ENCODE measurements around the gene AREG. TPM values are rescaled to one million over a fixed set of nuclear protein-coding genes. Genes with fewer than 3 reads are reported as not detected.

AREG gene
- total RNA-seq, 1 donor from 2014 or later, result 98.0 TPM

GRCh38 chr4:74433541-74434172, 11.3 kb upstream of the AREG start:
- DNase-seq (ENCODE audit: low read depth), result no peak
- Histone ChIP-seq H3K4me3 (ENCODE audit: low read depth, low read length) (no peak overlapping the region), H3K36me3 (ENCODE audit: control insufficient read depth, insufficient read depth, low read length) (no peaks in the 10 kb centered on the region), H3K27me3 (ENCODE audit: control insufficient read depth, insufficient read depth, low read length) (no peaks in the 10 kb centered on the region)
- no peak for TF ChIP-seq CTCF (IDR thresholded peaks at IDR 0.05; ENCODE audit: insufficient read depth, low read length, poor library complexity, severe bottlenecking)

GRCh38 chr4:74435296-74435695, 9.6 kb upstream of the AREG start:
- Histone ChIP-seq H3K4me3 (ENCODE audit: low read depth, low read length) (no peak overlapping the region), H3K36me3 (ENCODE audit: control insufficient read depth, insufficient read depth, low read length) (no peaks in the 10 kb centered on the region), H3K27me3 (ENCODE audit: control insufficient read depth, insufficient read depth, low read length) (no peaks in the 10 kb centered on the region)
- TF ChIP-seq CTCF (IDR thresholded peaks at IDR 0.05; ENCODE audit: insufficient read depth, low read length, poor library complexity, severe bottlenecking), result no peak
- DNase-seq (ENCODE audit: low read depth), result no peak

- TF ChIP-seq CTCF (IDR thresholded peaks at IDR 0.05; ENCODE audit: insufficient read depth, low read length, poor library complexity, severe bottlenecking), result no peak
Measured at GRCh38 chr4:74437866-74438265, 7.1 kb upstream of the AREG start.

GRCh38 chr4:74438661-74439060, 6.3 kb upstream of the AREG start:
- H3K27me3 ChIP-seq (ENCODE audit: control insufficient read depth, insufficient read depth, low read length), result no peaks in the 10 kb centered on the region
- TF ChIP-seq CTCF (IDR thresholded peaks at IDR 0.05; ENCODE audit: insufficient read depth, low read length, poor library complexity, severe bottlenecking), result no peak
- no peak overlapping the region for H3K4me3 ChIP-seq (ENCODE audit: low read depth, low read length)

More at GRCh38 chr4:74437866-74438265, 7.1 kb upstream of the AREG start:
- DNase-seq (ENCODE audit: low read depth), result no peak
- Histone ChIP-seq H3K27me3 (ENCODE audit: control insufficient read depth, insufficient read depth, low read length) (no peaks in the 10 kb centered on the region), H3K36me3 (ENCODE audit: control insufficient read depth, insufficient read depth, low read length) (no peaks in the 10 kb centered on the region), H3K4me3 (ENCODE audit: low read depth, low read length) (no peak overlapping the region)

GRCh38 chr4:74439952-74440351, 5.0 kb upstream of the AREG start:
- DNase-seq (ENCODE audit: low read depth), result no peak
- no peaks in the 10 kb centered on the region for H3K27me3 ChIP-seq (ENCODE audit: control insufficient read depth, insufficient read depth, low read length)
- no peaks in the 10 kb centered on the region for H3K36me3 ChIP-seq (ENCODE audit: control insufficient read depth, insufficient read depth, low read length)
- TF ChIP-seq CTCF (IDR thresholded peaks at IDR 0.05; ENCODE audit: insufficient read depth, low read length, poor library complexity, severe bottlenecking), result no peak
- no peak overlapping the region for H3K4me3 ChIP-seq (ENCODE audit: low read depth, low read length)

More at GRCh38 chr4:74438661-74439060, 6.3 kb upstream of the AREG start:
- no peak for DNase-seq (ENCODE audit: low read depth)
- no peaks in the 10 kb centered on the region for H3K36me3 ChIP-seq (ENCODE audit: control insufficient read depth, insufficient read depth, low read length)

- TF ChIP-seq CTCF (IDR thresholded peaks at IDR 0.05; ENCODE audit: insufficient read depth, low read length, poor library complexity, severe bottlenecking), result no peak
- Histone ChIP-seq H3K4me3 (ENCODE audit: low read depth, low read length) (no peak overlapping the region), H3K36me3 (ENCODE audit: control insufficient read depth, insufficient read depth, low read length) (no peaks in the 10 kb centered on the region), H3K27me3 (ENCODE audit: control insufficient read depth, insufficient read depth, low read length) (no peaks in the 10 kb centered on the region)
- no peak for DNase-seq (ENCODE audit: low read depth)
Measured at GRCh38 chr4:74440356-74440755, 4.6 kb upstream of the AREG start.
